K562 (cell line): ENCODE measurements around the gene ECI1. TPM values are rescaled to one million over a fixed set of nuclear protein-coding genes. Genes with fewer than 3 reads are reported as not detected.

Experiments used
- ATAC-seq: fragments of 200-7000 bp; cut with Tn5 transposase; 3 replicates; pipeline ENCODE4 v1.9.1; 2020; ENCODE audit warnings: moderate library complexity
- BruUV-seq: library from RNA; stranded (reverse); fragments of 400-500 nt; replicated peaks from 2 replicates; lab custom pipeline; 2021; lab: Mats Ljungman, UMichigan
- CTCF ChIA-PET: fragments of 300-600 bp; formaldehyde crosslinking; extraction: SDS; loops from one replicate; lab custom pipeline; 2021; ENCODE audit warnings: low intra/inter-chr PET ratio; lab: Yijun Ruan, JAX
- POLR2A ChIA-PET: fragments of 300-600, 350-650 bp; sonication (Branson Sonifier 250); formaldehyde crosslinking; extraction: SDS; loops from one replicate; lab custom pipeline; 2021; ENCODE audit warnings: antibody characterized with exemption, inconsistent platforms; lab: Yijun Ruan, JAX
- DNase-seq, 4 experiments: peaks; one replicate each; pipeline versions ENCODE4 v3.0.0 to v3.0.0-alpha.2; 2011 to 2018; ENCODE audit warnings: low spot score in 3 of 4, mixed read lengths in 3 of 4; ENCODE audit errors: extremely low read depth in 1 of 4
- FAIRE-seq: peaks from 2 replicates; lab custom pipeline; 2011; peaks lifted over from hg19 to GRCh38; lab: Jason Lieb, UNC
- H2AFZ ChIP-seq: 2 replicates; pipeline ENCODE4 v1.6.0; 2011; ENCODE audit warnings: low read depth, low read length, control low read depth, inconsistent platforms
- H3K27ac ChIP-seq: fragments of 200-600 bp; 3 replicates; pipeline ENCODE4 v1.8.0; 2011; ENCODE audit warnings: low read depth, mild to moderate bottlenecking, control low read depth, inconsistent platforms, low read length, moderate library complexity, mixed read lengths; ENCODE audit errors: extremely low read depth
- H3K27me3 ChIP-seq, 2 experiments: fragments of 300-600 bp in 1 of 2; 2 replicates in 1 of 2; 3 replicates in 1 of 2; pipeline versions ENCODE4 v1.6.0 to v1.8.0; 2011; ENCODE audit warnings: inconsistent platforms in 2 of 2, low read length in 2 of 2, mild to moderate bottlenecking in 1 of 2, mixed read lengths in 1 of 2, moderate library complexity in 1 of 2; ENCODE audit not compliant: control insufficient read depth in 2 of 2, insufficient read depth in 2 of 2
- H3K36me3 ChIP-seq: fragments of 300-600 bp; 3 replicates; pipeline ENCODE4 v1.8.0; 2011; ENCODE audit warnings: mild to moderate bottlenecking, low read length, inconsistent platforms; ENCODE audit not compliant: control insufficient read depth, insufficient read depth
- H3K4me1 ChIP-seq, 2 experiments: fragments of 200-600 bp in 1 of 2; replicated peaks in 1 of 2; 2 replicates in 1 of 2; 3 replicates in 1 of 2; pipeline versions ENCODE4 v1.5.1 to v1.8.0; 2011; ENCODE audit warnings: inconsistent platforms in 2 of 2, low read length in 2 of 2, mild to moderate bottlenecking in 1 of 2, mixed read lengths in 1 of 2, moderate library complexity in 1 of 2; ENCODE audit not compliant: control insufficient read depth in 2 of 2, insufficient read depth in 2 of 2
- H3K4me2 ChIP-seq: 2 replicates; pipeline ENCODE4 v1.6.1; 2011; ENCODE audit warnings: low read length, control low read depth, inconsistent platforms, mixed read lengths; ENCODE audit not compliant: insufficient read depth
- H3K4me3 ChIP-seq: fragments of 200-600 bp; sonication (generic), shearing (Covaris generic); 2 replicates; pipeline ENCODE4 v1.5.1; 2016; ENCODE audit warnings: control low read depth, inconsistent platforms
- H3K79me2 ChIP-seq: fragments of 200-600 bp; 3 replicates; pipeline ENCODE4 v1.8.0; 2011; ENCODE audit warnings: low read length, inconsistent platforms; ENCODE audit not compliant: control insufficient read depth, insufficient read depth
- H3K9ac ChIP-seq, 2 experiments: 2 replicates each; pipeline versions ENCODE4 v1.6.0 to v1.6.1; 2011; ENCODE audit warnings: low read depth in 2 of 2, low read length in 2 of 2, control low read depth in 1 of 2, inconsistent platforms in 1 of 2, mild to moderate bottlenecking in 1 of 2, mixed read lengths in 1 of 2; ENCODE audit not compliant: insufficient read depth in 1 of 2
- H3K9me1 ChIP-seq: one replicate; pipeline ENCODE4 v1.6.0; 2011; ENCODE audit warnings: inconsistent platforms, mild to moderate bottlenecking, low read length, moderate library complexity; ENCODE audit not compliant: control insufficient read depth, insufficient read depth
- H3K9me3 ChIP-seq: replicated peaks from 2 replicates; pipeline ENCODE4 v1.5.1; 2011; ENCODE audit warnings: low read depth, low read length, inconsistent platforms; ENCODE audit not compliant: control insufficient read depth, insufficient read depth
- H4K20me1 ChIP-seq: replicated peaks from 2 replicates; pipeline ENCODE4 v1.6.1; 2011; ENCODE audit warnings: low read length, inconsistent platforms, mixed read lengths; ENCODE audit not compliant: control insufficient read depth, insufficient read depth
- COPS2 ChIP-seq: fragments of 450-650 bp; conservative IDR thresholded peaks from 2 replicates; pipeline ENCODE4 v1.6.1; 2016; ENCODE audit warnings: mild to moderate bottlenecking, moderate library complexity
- KDM4B ChIP-seq, 2 experiments: fragments of 450-650 bp in 1 of 2; sonication (generic) in 1 of 2; IDR thresholded peaks; 2 replicates each; pipeline ENCODE4 v1.6.1; 2016 to 2017; ENCODE audit warnings: borderline replicate concordance in 2 of 2, antibody characterized with exemption in 1 of 2, low read depth in 1 of 2, mild to moderate bottlenecking in 1 of 2
- RBM17 ChIP-seq: fragments of 200-400 bp; formaldehyde crosslinking; IDR thresholded peaks from 2 replicates; pipeline ENCODE4 v1.6.1; 2017; ENCODE audit warnings: low read depth, mild to moderate bottlenecking, low read length, borderline replicate concordance
- TAF15 ChIP-seq: fragments of 200-400 bp; formaldehyde crosslinking; IDR thresholded peaks from 2 replicates; pipeline ENCODE4 v1.6.1; 2017; ENCODE audit warnings: mild to moderate bottlenecking, low read depth, low read length, moderate library complexity
- TFAM ChIP-seq: fragments of 250-450 bp; sonication (Bioruptor Pico); conservative IDR thresholded peaks from 2 replicates; pipeline ENCODE4 v1.5.0; 2021; ENCODE audit warnings: mild to moderate bottlenecking, moderate library complexity
- WGBS: fragments of 100-300 bp; shearing (Covaris generic); methylation state at CpG from one replicate; pipeline ENCODE4 v1.1.6; 2016; ENCODE audit warnings: low coverage, mixed read lengths; ENCODE audit not compliant: insufficient coverage; ENCODE audit errors: missing lambda C conversion rate; 5-methylcytosine and 5-hydroxymethylcytosine counted together
- in situ Hi-C: fragments of 300-500 bp; cut with MboI; formaldehyde crosslinking; loops from 4 replicates; pipeline ENCODE4 v1.15.0; 2018; ENCODE audit warnings: inconsistent platforms, mixed read lengths
- intact Hi-C: fragments of 100-400 bp; cut with micrococcal nuclease; formaldehyde crosslinking; loops from 2 replicates; pipeline ENCODE4 v1.14.2; 2022
- polyA plus RNA-seq, 8 experiments: library from polyadenylated mRNA; depleted of rRNA in 4 of 8; stranded (reverse) in 5 of 8; unstranded in 3 of 8; fragments of >200 nt; fragmentation: Nextera tagmentation in 2 of 8; fragmentation: Illumina TruSeq in 1 of 8; extraction: Ambion mirVana in 2 of 8; extraction: Trizol in 1 of 8; gene quantifications; 2 replicates each; pipeline versions ENCODE4 v1.2.1 to v1.2.3, GENCODE V29; 2011 to 2014; ENCODE audit warnings: inconsistent platforms in 1 of 8, missing spikeins in 1 of 8
- total RNA-seq, 7 experiments: library from RNA; depleted of rRNA in 6 of 7; stranded (reverse); fragments of >200 nt in 6 of 7; fragmentation: Illumina TruSeq in 2 of 7; extraction: Trizol in 2 of 7; gene quantifications; 2 replicates each; pipeline versions ENCODE4 v1.2.1 to v1.2.3, GENCODE V29; 2011 to 2021; ENCODE audit warnings: low replicate concordance in 1 of 7
- TF ChIP-seq, protein P1 (sequence below): fragments of 200-800 bp; sonication (Bioruptor generic); IDR thresholded peaks from 2 replicates; pipeline ENCODE4 v1.6.1; 2016; ENCODE audit warnings: missing genetic modification characterization, missing compliant biosample characterization

The ECI1 gene
- total and polyA plus RNA-seq, 9 of the 15 experiments (the other 6 are each of a cell fraction or from before 2014, with no cell fraction given): 4.7 to 189 (median 54.0) TPM

- TF ChIP-seq KDM4B (IDR thresholded peaks at IDR 0.05; ENCODE audit: borderline replicate concordance in 2 of 2, low read depth in 1 of 2) (no peak), TAF15 (no peak), COPS2 (no peak)
- TF ChIP-seq, protein P1, sequence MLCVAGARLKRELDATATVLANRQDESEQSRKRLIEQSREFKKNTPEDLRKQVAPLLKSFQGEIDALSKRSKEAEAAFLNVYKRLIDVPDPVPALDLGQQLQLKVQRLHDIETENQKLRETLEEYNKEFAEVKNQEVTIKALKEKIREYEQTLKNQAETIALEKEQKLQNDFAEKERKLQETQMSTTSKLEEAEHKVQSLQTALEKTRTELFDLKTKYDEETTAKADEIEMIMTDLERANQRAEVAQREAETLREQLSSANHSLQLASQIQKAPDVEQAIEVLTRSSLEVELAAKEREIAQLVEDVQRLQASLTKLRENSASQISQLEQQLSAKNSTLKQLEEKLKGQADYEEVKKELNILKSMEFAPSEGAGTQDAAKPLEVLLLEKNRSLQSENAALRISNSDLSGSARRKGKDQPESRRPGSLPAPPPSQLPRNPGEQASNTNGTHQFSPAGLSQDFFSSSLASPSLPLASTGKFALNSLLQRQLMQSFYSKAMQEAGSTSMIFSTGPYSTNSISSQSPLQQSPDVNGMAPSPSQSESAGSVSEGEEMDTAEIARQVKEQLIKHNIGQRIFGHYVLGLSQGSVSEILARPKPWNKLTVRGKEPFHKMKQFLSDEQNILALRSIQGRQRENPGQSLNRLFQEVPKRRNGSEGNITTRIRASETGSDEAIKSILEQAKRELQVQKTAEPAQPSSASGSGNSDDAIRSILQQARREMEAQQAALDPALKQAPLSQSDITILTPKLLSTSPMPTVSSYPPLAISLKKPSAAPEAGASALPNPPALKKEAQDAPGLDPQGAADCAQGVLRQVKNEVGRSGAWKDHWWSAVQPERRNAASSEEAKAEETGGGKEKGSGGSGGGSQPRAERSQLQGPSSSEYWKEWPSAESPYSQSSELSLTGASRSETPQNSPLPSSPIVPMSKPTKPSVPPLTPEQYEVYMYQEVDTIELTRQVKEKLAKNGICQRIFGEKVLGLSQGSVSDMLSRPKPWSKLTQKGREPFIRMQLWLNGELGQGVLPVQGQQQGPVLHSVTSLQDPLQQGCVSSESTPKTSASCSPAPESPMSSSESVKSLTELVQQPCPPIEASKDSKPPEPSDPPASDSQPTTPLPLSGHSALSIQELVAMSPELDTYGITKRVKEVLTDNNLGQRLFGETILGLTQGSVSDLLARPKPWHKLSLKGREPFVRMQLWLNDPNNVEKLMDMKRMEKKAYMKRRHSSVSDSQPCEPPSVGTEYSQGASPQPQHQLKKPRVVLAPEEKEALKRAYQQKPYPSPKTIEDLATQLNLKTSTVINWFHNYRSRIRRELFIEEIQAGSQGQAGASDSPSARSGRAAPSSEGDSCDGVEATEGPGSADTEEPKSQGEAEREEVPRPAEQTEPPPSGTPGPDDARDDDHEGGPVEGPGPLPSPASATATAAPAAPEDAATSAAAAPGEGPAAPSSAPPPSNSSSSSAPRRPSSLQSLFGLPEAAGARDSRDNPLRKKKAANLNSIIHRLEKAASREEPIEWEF (CRISPR knock-in tag): no peak
- TF ChIP-seq, all 486 proteins: peak for 0
These were observed 6.3 kb upstream of the ECI1 start (continued) for GRCh38 chr16:2257726-2258125.

DNA sequence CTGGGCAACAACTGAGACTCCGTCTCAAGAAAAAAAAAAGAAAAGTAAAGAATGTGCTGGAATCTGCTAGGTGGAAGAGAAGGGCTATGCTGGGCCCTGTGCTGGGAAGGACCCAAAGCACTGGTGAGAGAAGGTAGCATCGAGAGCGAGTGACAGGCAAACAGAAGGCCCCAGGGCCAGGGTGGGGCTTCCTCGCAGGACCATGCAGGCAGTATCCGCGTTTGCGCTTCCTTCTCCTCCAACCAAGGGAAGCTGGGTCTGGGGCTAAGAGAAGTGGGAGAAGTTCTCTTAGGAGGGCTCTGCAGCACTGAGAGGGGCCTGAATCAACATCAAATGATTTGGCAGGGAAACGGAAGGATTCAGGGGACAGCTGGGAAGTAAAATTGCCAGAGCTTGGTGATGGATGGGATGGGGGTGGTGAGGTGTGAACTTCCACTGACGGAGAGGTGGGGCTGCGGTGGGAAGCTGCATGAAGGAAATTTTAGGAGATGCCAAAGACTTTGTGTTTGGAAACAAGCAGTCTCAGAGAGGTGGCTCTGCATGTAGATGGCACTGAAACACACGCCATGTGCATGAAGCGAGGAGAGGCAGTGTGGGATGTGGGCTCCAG is 5.2 kb upstream of the ECI1 start:
- peaks cover 26% of the 10 kb centered on the region for H3K79me2 ChIP-seq
- BruUV-seq: no TSS peak
- H3K9me1 ChIP-seq: no peaks in the 10 kb centered on the region
- CTCF ChIA-PET: no interaction called here
- H4K20me1 ChIP-seq: 0 out of 2 replicates have a peak, but pooled peaks cover 3% of the 10 kb centered on the region
- H3K27ac ChIP-seq: no peak overlapping the region
- H3K4me3 ChIP-seq: no peak overlapping the region
- ATAC-seq (no peak), DNase-seq (no peak), FAIRE-seq (no peak)
- peak overlapping the region in 1 of 2 experiments; percentile 21; a peak in 1 of 4 replicates for H3K9ac ChIP-seq
- TF ChIP-seq RBM17 (no peak), TFAM (CRISPR knock-in tag) (no peak)
- WGBS: 97% methylated on average over 12 of the region's 12 CpGs
- no peaks in the 10 kb centered on the region for H3K27me3 ChIP-seq
- H3K4me1 ChIP-seq: peaks cover 8 to 11% of the 10 kb centered on the region in 2 experiments
- POLR2A ChIA-PET: interaction anchor here (0.5 to 3.4 kb wide), 9 partner anchors 10 to 1084 kb away, joined by 3 to 14 read pairs (median 3); partner anchors contain the start of genes KCTD5, RNPS1 and TRAF7
- H3K9me3 ChIP-seq: no peaks in the 10 kb centered on the region
- H3K4me2 ChIP-seq: no peak overlapping the region
- no peak overlapping the region for H2AFZ ChIP-seq
- peaks cover 98% of the 10 kb centered on the region for H3K36me3 ChIP-seq
- intact Hi-C loops: no loop called here
- in situ Hi-C loops: no loop called here
